ENCODE results near the gene METTL16. TPM values are rescaled to one million over a fixed set of nuclear protein-coding genes. Genes with fewer than 3 reads are reported as not detected.

The METTL16 gene
- total and polyA plus RNA-seq, 2 donors = 21.6 to 27.3 TPM

DNA sequence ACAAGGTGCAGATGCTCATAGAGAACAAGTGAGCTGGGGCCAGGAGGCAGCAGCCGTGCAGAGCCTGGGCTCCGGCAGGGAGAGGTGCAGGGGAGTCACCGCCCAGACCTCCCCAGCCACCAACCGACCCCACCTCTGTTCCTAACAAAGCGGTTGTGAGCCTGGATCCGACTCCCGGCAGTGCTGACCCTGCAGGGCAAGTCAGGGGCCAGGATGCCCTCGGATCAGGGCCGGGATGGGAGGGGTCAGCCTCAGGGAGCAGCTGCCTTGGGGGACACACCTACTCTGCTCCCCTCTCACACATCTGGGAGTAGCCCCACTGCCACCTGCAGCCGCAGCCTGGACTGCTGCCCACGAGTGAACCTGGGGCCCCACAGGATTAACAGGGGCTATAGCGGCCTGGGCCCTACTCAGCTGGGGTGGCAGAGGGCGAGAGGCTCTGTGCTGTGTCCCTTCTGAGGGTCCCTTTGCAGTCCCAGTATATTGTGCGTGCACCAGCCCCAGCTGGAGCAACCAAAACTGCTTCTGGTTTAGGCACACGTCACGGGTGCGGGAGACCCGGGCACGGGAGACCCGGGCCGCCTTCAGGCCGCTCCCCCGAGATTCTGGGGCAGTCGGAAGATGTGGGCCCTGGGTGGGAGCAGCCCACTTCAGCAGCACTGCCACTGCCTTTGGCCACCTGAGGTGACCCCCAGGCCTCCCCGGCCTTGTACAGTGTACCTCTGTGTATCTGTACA, 132.0 kb downstream of the METTL16 start:
- Histone ChIP-seq H3K36me3 (ENCODE audit: insufficient read depth) (peaks cover 1% of the 10 kb centered on the region), H3K4me3 (ENCODE audit: low read depth, low read length) (no peak overlapping the region), H3K4me1 (ENCODE audit: insufficient read depth) (no peaks in the 10 kb centered on the region), H3K27ac (ENCODE audit: low read depth) (no peak overlapping the region)
- no peak for DNase-seq (ENCODE audit: extremely low spot score)
- 86% methylated on average over 25 of the region's 25 CpGs for WGBS

GRCh38 chr17:2378905-2379304, 132.8 kb downstream of the METTL16 start:
- Histone ChIP-seq H3K27ac (ENCODE audit: low read depth) (no peak overlapping the region), H3K36me3 (ENCODE audit: insufficient read depth) (peaks cover 1% of the 10 kb centered on the region), H3K4me3 (ENCODE audit: low read depth, low read length) (no peak overlapping the region), H3K4me1 (ENCODE audit: insufficient read depth) (no peaks in the 10 kb centered on the region)
- no peak for DNase-seq (ENCODE audit: extremely low spot score)
- WGBS = 89% methylated on average over 11 of the region's 11 CpGs

- DNase-seq (ENCODE audit: extremely low spot score) = no peak
- Histone ChIP-seq H3K4me3 (ENCODE audit: low read depth, low read length) (no peak overlapping the region), H3K36me3 (ENCODE audit: insufficient read depth) (peaks cover 1% of the 10 kb centered on the region), H3K4me1 (ENCODE audit: insufficient read depth) (no peaks in the 10 kb centered on the region), H3K27ac (ENCODE audit: low read depth) (no peak overlapping the region)
- WGBS = 88% methylated on average over 10 of the region's 10 CpGs
Observed at GRCh38 chr17:2377659-2378058, 134.0 kb downstream of the METTL16 start.

DNA sequence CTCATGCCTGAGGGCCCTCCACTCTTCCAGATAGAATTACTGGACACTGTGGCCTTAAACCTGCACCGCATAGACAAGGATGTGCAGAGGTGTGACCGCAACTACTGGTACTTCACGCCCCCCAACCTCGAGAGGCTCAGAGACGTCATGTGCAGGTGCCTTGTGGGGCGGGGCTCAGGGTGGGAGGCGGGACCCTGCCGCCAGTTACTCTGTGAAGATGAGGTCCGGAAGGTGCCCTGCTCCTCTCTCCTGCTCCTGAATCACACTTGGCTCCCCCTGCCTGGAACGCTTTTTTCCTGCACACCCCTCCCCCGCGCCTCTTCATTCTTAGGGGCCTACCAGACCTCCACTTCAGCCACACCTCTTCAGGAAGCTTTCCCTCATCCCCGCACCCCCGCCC, 135.6 kb downstream of the METTL16 start:
- H3K4me1 ChIP-seq (ENCODE audit: insufficient read depth) = no peaks in the 10 kb centered on the region
- WGBS = 93% methylated on average over 14 of the region's 14 CpGs
- H3K27ac ChIP-seq (ENCODE audit: low read depth) = no peak overlapping the region
- H3K4me3 ChIP-seq (ENCODE audit: low read depth, low read length) = no peak overlapping the region
- peaks cover 1% of the 10 kb centered on the region for H3K36me3 ChIP-seq (ENCODE audit: insufficient read depth)
- DNase-seq (ENCODE audit: extremely low spot score) = no peak

- DNase-seq (ENCODE audit: extremely low spot score) = no peak
- no peaks in the 10 kb centered on the region for H3K4me1 ChIP-seq (ENCODE audit: insufficient read depth)
- 90% methylated on average over 19 of the region's 19 CpGs for WGBS
- H3K27ac ChIP-seq (ENCODE audit: low read depth) = no peak overlapping the region
- H3K36me3 ChIP-seq (ENCODE audit: insufficient read depth) = peaks cover 1% of the 10 kb centered on the region
- H3K4me3 ChIP-seq (ENCODE audit: low read depth, low read length) = no peak overlapping the region
Observed at GRCh38 chr17:2375406-2375805, 136.3 kb downstream of the METTL16 start.

- WGBS = 83% methylated on average over 11 of the region's 11 CpGs
- H3K27ac ChIP-seq (ENCODE audit: low read depth) = no peak overlapping the region
- H3K4me3 ChIP-seq (ENCODE audit: low read depth, low read length) = no peak overlapping the region
- peaks cover 1% of the 10 kb centered on the region for H3K36me3 ChIP-seq (ENCODE audit: insufficient read depth)
- no peak for DNase-seq (ENCODE audit: extremely low spot score)
- H3K4me1 ChIP-seq (ENCODE audit: insufficient read depth) = no peaks in the 10 kb centered on the region
Observed at GRCh38 chr17:2374549-2375285, 137.0 kb downstream of the METTL16 start.

DNA sequence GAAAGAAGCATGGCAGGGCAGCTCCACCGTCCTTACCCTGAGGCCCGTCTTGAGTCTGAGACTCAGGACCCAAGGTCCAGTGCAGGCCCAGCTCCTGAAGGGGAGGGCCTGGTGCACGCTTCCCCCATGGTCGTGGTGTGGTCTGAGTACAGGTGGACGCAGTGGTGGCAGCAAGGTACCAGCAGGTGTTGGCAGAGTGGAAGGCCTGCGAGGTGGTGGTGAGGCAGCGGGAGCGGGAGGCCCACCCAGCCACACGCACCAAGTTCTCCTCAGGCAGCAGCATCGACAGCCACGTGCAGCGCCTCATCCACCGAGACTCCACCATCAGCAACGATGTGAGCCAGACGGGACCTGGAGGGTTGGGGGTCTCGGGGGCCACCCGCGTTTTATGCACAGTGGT, 138.5 kb downstream of the METTL16 start:
- H3K4me3 ChIP-seq (ENCODE audit: low read depth, low read length) = no peak overlapping the region
- no peaks in the 10 kb centered on the region for H3K4me1 ChIP-seq (ENCODE audit: insufficient read depth)
- H3K27ac ChIP-seq (ENCODE audit: low read depth) = no peak overlapping the region
- peaks cover 1% of the 10 kb centered on the region for H3K36me3 ChIP-seq (ENCODE audit: insufficient read depth)
- 92% methylated on average over 18 of the region's 18 CpGs for WGBS
- DNase-seq (ENCODE audit: extremely low spot score) = no peak

DNA sequence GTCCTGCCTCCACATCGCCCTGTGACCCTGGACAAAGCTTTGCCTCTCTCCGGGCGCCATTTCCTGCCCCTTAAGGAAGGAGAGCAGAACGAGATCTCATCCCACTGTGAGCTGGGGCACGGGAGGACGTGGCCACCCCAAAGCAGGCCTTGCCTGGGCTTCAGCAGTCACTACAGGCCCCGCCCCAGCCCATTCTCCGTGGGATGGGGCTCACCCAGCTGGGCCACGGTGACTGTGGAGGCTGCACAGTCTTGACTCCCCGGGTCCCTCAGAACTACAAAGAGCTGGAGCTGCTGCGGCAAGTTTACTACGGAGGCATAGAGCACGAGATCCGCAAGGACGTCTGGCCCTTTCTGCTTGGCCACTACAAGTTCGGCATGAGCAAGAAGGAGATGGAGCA, 139.0 kb downstream of the METTL16 start:
- Histone ChIP-seq H3K4me1 (ENCODE audit: insufficient read depth) (no peaks in the 10 kb centered on the region), H3K36me3 (ENCODE audit: insufficient read depth) (peaks cover 1% of the 10 kb centered on the region), H3K4me3 (ENCODE audit: low read depth, low read length) (no peak overlapping the region), H3K27ac (ENCODE audit: low read depth) (no peak overlapping the region)
- whole genome bisulfite sequencing = 86% methylated on average over 16 of the region's 16 CpGs
- DNase-seq (ENCODE audit: extremely low spot score) = no peak

DNA sequence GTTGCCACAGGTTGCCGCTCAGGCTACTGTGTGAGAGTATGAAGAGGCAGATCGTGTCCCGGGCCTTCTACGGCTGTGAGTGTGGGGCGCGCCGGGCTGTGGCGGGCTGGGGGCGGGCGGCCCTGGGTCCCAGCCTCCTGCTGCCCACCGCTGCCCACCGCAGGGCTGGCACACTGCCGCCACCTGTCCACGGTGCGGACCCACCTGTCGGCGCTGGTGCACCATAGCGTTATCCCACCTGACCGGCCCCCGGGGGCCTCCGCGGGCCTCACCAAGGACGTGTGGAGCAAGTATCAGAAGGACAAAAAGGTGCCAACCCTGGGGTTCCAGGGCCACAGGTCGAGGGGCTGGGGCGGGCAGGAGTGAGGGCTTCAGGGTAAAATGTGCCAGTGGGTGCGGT, 139.5 kb downstream of the METTL16 start:
- WGBS = 96% methylated on average over 26 of the region's 26 CpGs
- no peaks in the 10 kb centered on the region for H3K36me3 ChIP-seq (ENCODE audit: insufficient read depth)

DNA sequence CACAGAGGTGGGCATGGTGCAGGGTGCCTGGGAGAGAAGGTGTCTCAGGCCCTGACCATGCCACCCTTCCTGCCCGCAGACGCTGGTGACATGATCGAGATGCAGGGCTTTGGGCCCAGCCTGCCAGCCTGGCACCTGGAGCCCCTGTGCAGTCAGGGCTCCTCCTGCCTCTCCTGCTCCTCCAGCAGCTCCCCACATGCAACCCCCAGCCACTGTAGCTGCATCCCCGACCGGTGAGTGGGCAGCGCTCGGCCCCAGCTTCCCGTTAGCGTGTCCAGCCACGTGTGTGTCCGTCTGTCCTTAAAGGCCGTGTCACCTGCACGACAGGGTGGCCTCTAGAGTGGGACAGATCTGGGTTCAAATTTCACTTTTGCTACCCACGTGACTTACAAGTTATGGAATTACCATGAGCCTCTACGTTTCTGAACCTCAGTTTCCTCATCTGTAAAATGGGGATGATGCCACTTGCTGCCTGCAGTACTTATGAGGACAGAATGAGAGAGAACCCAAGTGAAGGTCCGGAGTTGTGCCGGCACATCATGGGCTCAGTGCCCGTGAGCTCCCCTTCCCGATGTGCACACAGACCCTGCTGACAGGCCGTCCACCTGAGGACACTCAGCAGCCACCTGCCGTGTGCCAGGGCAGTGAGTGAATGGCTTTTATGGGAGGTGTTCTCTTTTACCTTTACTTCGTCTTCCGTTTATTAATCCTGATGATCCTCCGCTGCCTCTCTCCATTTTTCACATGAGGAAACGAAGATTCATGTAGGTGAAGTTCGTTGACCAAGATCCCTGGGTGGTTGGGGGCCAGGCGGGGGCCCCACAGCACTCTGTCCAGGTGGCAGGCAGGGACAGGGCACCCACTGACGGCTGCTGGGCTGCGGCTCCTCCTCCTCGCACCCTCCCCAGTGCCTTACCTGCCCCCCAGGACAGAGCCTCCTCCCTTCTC, 140.2 kb downstream of the METTL16 start:
- Histone ChIP-seq H3K36me3 (ENCODE audit: insufficient read depth) (no peaks in the 10 kb centered on the region), H3K4me3 (ENCODE audit: low read depth, low read length) (no peak overlapping the region), H3K4me1 (ENCODE audit: insufficient read depth) (no peaks in the 10 kb centered on the region), H3K27ac (ENCODE audit: low read depth) (no peak overlapping the region)
- 93% methylated on average over 30 of the region's 30 CpGs for WGBS
- no peak for DNase-seq (ENCODE audit: extremely low spot score)

More for the DNA sequence above, 139.5 kb downstream of the METTL16 start:
- H3K4me3 ChIP-seq (ENCODE audit: low read depth, low read length) = no peak overlapping the region
- no peak for DNase-seq (ENCODE audit: extremely low spot score)
- H3K4me1 ChIP-seq (ENCODE audit: insufficient read depth) = no peaks in the 10 kb centered on the region
- H3K27ac ChIP-seq (ENCODE audit: low read depth) = no peak overlapping the region

- Histone ChIP-seq H3K4me1 (ENCODE audit: insufficient read depth) (no peaks in the 10 kb centered on the region), H3K4me3 (ENCODE audit: low read depth, low read length) (no peak overlapping the region), H3K36me3 (ENCODE audit: insufficient read depth) (no peaks in the 10 kb centered on the region), H3K27ac (ENCODE audit: low read depth) (no peak overlapping the region)
- DNase-seq (ENCODE audit: extremely low spot score) = no peak
- 85% methylated on average over 11 of the region's 11 CpGs for WGBS
Observed at GRCh38 chr17:2370211-2370589, 141.5 kb downstream of the METTL16 start.

DNA sequence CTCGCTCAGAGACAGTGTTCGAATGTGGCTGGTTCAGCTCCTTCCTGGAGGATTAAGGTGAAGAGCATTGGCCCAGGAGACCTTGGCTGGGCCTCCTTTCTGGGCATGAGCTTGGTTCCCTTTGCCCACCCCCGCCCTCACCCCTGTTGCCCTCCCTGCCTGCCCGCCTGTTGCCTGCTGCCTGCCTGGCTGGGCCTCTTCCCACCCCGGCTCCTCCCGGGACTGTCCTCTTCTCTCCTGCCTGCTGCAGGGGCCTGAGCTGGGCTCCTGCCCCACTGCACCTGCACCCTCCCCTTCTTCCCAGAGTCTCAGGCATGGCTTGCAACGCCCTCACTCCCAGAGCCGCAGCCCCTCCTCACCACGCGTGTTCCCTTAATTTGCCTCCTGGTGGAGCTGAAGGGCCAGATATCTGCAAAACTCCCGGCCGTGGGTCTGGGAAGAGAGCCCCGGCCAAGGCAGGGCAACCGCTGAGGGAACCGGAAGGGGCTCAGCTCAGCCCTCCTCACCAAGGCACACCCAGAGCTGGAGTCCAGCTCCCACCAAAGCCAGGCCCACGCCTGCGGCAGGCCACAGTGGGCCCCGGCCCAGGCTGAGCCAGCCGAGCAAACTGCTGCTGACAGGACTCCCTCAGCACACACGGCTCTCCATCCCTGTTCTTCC, 142.0 kb downstream of the METTL16 start:
- Histone ChIP-seq H3K36me3 (ENCODE audit: insufficient read depth) (no peaks in the 10 kb centered on the region), H3K4me3 (ENCODE audit: low read depth, low read length) (no peak overlapping the region), H3K27ac (ENCODE audit: low read depth) (no peak overlapping the region), H3K4me1 (ENCODE audit: insufficient read depth) (no peaks in the 10 kb centered on the region)
- WGBS = 48% methylated on average over 20 of the region's 20 CpGs
- DNase-seq (ENCODE audit: extremely low spot score) = no peak

DNA sequence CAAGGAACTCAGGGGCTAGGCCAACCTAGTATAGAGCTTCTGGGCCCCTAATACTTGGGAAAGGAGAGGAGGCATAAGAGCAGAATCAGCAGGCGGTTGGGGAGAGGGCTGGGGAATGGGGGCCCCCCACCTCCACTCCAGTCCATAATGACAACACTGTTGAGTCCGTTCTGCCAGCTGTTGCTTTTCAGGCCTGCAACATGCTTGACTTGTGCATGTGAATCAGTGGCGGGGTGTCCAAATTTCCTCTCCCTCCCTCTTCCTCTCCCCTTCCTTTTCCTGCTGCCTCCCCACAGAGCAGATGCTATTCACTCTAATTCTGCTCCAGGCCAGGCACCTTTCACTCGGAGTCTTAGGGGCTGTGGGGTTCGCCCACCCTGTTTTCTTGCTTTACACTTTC, 142.6 kb downstream of the METTL16 start:
- Histone ChIP-seq H3K36me3 (ENCODE audit: insufficient read depth) (no peaks in the 10 kb centered on the region), H3K27ac (ENCODE audit: low read depth) (no peak overlapping the region), H3K4me1 (ENCODE audit: insufficient read depth) (no peaks in the 10 kb centered on the region), H3K4me3 (ENCODE audit: low read depth, low read length) (no peak overlapping the region)
- 52% methylated on average over 5 of the region's 5 CpGs for WGBS
- DNase-seq (ENCODE audit: extremely low spot score) = no peak
